Astrocyte of the cerebellum (primary cell): ENCODE measurements around the gene NPRL2.

ENCODE experiments used
- DNase-seq: peaks from one replicate; pipeline ENCODE4 v3.0.0-alpha.2; 2011; ENCODE audit warnings: low read depth
- H3K4me3 ChIP-seq: 2 replicates; pipeline ENCODE4 v1.5.1; 2011; ENCODE audit warnings: mild to moderate bottlenecking, low read depth, low read length, moderate library complexity
- CTCF ChIP-seq: IDR thresholded peaks from 2 replicates; pipeline ENCODE4 v1.5.1; 2012; ENCODE audit warnings: low read length, low read depth, moderate library complexity, mild to moderate bottlenecking; ENCODE audit errors: missing control alignments
- in situ Hi-C: cut with HindIII; loops from 2 replicates; pipeline ENCODE4 v1.10.0; 2017; ENCODE audit warnings: low sequenced_read_pairs

NPRL2 gene

GRCh38 chr3:50356553-50356952 lies 6.0 kb upstream of the NPRL2 start:
- in situ Hi-C loops: no loop called here
- DNase-seq: no peak
- TF ChIP-seq CTCF: no peak
- H3K4me3 ChIP-seq: peak overlapping the region; percentile 90

- peak overlapping the region; percentile 90 for H3K4me3 ChIP-seq
- peak; percentile 16 for TF ChIP-seq CTCF
- in situ Hi-C loops: no loop called here
- DNase-seq: no peak
Observed at GRCh38 chr3:50355829-50356552, 5.4 kb upstream of the NPRL2 start.

GRCh38 chr3:50354850-50355249 lies 4.3 kb upstream of the NPRL2 start:
- DNase-seq: no peak
- in situ Hi-C loops: loop anchor here (5.0 kb wide), 1 partner anchor 252 kb away; no protein-coding TSS in a partner anchor

GRCh38 chr3:50354186-50354764 lies 3.7 kb upstream of the NPRL2 start:
- in situ Hi-C loops: loop anchor here (5.0 kb wide), 1 partner anchor 253 kb away; no protein-coding TSS in a partner anchor
- no peak overlapping the region for H3K4me3 ChIP-seq
- no peak for TF ChIP-seq CTCF
- DNase-seq: no peak

More at GRCh38 chr3:50354850-50355249, 4.3 kb upstream of the NPRL2 start:
- H3K4me3 ChIP-seq: no peak overlapping the region
- no peak for TF ChIP-seq CTCF

GRCh38 chr3:50353245-50354004 lies 2.9 kb upstream of the NPRL2 start:
- no peak for DNase-seq
- TF ChIP-seq CTCF: no peak
- in situ Hi-C loops: loop anchor here (5.0 kb wide), 1 partner anchor 254 kb away; no protein-coding TSS in a partner anchor
- H3K4me3 ChIP-seq: no peak overlapping the region

GRCh38 chr3:50352781-50353180 lies 2.2 kb upstream of the NPRL2 start:
- H3K4me3 ChIP-seq: no peak overlapping the region
- DNase-seq: no peak
- in situ Hi-C loops: loop anchor here (5.0 kb wide), 1 partner anchor 255 kb away; no protein-coding TSS in a partner anchor
- TF ChIP-seq CTCF: peak; percentile 31
